Smooth muscle cell of bladder (primary cell): ENCODE data around the gene REP15. TPM values are rescaled to one million over a fixed set of nuclear protein-coding genes. Genes with fewer than 3 reads are reported as not detected.

Experiments
- total RNA-seq: library from RNA; depleted of rRNA; stranded (reverse); fragments of >200 nt; gene quantifications from 2 replicates; pipeline ENCODE4 v1.2.3, GENCODE V29; 2014

REP15 gene
- total RNA-seq = 0.43 and 1.2 TPM in 2 replicates

GRCh38 chr12:27696293-27696652, at the start of gene REP15:
Gene REP15 (plus strand): TSS chr12:27696447. CDS start chr12:27696563, 116 bp downstream.

GRCh38 chr12:27710592-27711316, 14.5 kb downstream of the REP15 start, which contains the start of gene MRPS35:
Gene MRPS35 (plus strand): TSS chr12:27710832. CDS start chr12:27710844, 12 bp downstream.

Other genes starting within 250 kb of the REP15 start
- 0.14 TPM in 1 of 2 replicates, not detected in the other for gene SMCO2, start 249.7 kb upstream of the REP15 start, total RNA-seq
- gene PPFIBP1, start 172.2 kb upstream of the REP15 start, total RNA-seq = 55.5 and 92.5 TPM in 2 replicates
- 40.7 and 43.5 TPM in 2 replicates for gene MRPS35, start 14.4 kb downstream of the REP15 start, total RNA-seq
- gene KLHL42, start 83.8 kb downstream of the REP15 start, total RNA-seq = 25.2 and 29.1 TPM in 2 replicates
- gene MANSC4, start 83.8 kb downstream of the REP15 start, total RNA-seq = not detected in 2 replicates